ENCODE measurements around the gene GTF2H4.
"Not testable (repeated sequence)": the region's sequence is repeated elsewhere in the genome, so short reads cannot be mapped to it uniquely, and the experiment has no call there.

Gene GTF2H4

GRCh38 chr6:30907758-30908591 is at the start of gene GTF2H4:
Gene GTF2H4 (plus strand): TSS chr6:30908207.
- DNase-seq: peak; percentile 99

- DNase-seq: not testable (repeated sequence)
Observed at GRCh38 chr6:30859726-30860125, 48.3 kb upstream of the GTF2H4 start.

DNA sequence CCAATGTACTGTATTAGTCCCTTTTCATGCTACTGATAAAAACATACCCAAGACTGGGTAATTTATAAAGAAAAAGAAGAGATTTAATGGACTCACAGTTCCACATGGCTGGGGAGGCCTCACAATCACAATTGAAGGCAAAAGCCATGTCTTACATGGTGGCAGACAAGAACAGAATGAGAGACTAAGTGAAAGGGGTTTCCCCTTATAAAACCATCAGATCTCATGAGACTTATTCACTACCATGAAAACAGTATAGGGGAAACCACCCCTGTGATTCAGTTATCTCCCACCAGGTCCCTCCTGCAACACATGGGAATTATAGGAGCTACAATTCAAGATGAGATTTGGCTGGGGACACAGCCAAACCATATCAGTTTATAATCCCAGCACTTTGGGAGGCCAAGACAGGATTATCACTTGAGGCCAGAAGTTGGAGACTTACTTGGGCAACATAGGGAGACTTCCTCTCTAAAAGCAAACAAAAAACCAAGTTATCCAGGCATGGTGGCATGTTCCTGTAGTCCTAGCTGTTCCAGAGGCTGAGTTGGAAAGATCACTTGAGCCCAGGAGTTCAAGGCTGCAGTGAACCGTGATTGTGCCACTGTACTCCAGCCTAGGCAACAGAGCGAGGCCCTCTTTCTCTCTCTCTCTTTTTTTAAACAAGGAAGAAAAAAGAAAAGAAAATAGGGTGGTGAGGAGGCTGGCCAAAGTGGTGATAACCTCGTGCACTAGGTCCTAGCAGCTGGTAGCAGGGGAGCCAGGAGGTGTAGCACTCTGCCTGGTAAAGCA is 46.6 kb upstream of the GTF2H4 start:
- DNase-seq: no peak

- no peak for DNase-seq
Observed at GRCh38 chr6:30862156-30862875, 45.7 kb upstream of the GTF2H4 start.

DNA sequence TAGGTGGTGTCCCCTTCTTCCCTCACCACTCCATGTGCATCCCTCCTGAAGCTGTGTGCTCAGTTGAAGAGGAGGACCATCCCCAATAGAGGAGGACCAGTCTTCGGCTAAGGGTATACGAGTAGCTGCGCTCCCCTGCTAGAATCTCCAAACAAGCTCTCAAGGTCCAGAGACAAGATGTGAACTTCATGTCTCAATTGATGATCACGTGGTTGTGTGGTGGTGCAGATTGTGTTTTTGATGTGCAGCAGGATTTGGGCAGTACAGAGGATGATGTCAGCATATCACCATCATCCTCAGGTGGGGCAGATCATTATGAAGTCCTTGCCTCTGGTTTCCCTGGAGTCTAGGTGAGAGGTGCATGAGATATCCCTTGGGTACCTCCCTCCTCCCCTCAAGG is 43.7 kb upstream of the GTF2H4 start:
- no peak for DNase-seq

DNA sequence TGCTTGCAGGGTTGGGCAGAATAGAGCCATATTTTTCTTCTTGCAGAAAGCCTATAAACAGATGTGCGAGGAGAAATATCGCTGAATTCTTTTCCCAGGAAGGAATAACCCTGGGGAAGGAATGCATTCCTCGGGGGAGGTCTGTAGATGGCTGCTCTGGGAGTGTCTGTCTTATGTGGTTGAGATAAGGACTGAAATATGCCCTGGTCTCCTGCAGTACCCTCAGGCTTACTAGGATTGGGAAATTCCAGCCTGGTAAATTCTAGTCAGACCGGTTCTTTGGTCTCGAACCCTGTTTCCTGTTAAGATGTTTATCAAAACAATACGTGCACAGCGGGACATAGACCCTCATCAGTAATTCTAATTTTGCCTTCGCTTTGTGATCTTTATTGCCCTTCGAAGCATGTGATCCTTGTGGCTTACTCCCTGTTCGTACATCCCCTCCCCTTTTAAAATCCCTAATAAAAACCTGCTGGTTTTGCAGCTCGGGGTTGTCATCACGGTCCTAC is 38.7 kb upstream of the GTF2H4 start:
- not testable (repeated sequence) for DNase-seq

GRCh38 chr6:30870546-30870945 is 37.5 kb upstream of the GTF2H4 start:
- no peak for DNase-seq

DNA sequence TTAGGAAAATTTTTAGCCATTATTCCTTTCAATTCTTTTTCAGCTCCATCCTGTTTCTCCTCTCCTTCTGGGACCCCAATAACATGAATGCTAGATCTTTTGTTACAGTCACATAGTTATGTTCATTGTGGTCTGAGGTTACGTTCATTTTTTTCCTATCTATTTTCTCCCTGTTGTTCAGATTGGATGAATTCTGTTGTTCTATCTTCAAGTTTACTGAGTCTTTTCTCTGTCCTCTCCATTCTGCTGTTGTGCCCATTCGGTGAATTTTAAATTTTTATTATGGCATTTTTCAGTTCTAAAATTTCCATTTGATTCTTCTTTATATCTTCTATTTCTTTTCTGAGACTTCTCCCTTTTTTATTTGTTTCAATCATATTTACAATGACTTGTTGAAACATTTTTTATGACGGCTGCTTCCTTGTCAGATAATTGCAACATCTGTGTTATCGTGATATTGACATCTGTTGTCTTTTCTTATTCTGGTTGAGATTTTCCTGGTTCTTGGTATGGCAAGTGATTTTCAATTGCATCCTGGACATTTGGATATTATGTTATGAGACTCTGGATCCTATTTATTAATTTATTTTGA is 36.3 kb upstream of the GTF2H4 start:
- DNase-seq: no peak

DNA sequence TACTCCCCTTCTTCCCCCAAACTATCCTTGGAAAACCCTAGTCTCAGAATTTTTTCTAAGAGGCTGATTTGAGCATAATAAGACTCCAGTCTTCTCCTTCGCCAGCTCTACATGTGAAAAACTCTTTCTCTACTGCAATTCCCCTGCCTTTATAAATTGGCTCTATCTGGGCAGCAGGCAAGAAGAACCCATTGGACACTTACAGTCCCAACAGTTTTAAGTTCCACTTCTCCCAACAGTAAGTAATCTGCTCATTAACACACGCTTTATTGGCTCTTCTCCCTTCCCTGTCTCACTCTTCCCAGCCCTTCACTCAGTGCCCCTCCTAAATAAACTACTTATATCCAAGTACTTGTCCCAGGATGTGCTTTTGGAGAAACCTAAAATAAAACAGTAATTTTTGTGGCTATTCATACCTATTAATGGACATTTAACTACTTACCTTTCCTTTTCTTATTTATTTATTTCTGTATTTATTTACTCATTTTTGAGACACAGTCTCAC is 34.8 kb upstream of the GTF2H4 start:
- no peak for DNase-seq

DNA sequence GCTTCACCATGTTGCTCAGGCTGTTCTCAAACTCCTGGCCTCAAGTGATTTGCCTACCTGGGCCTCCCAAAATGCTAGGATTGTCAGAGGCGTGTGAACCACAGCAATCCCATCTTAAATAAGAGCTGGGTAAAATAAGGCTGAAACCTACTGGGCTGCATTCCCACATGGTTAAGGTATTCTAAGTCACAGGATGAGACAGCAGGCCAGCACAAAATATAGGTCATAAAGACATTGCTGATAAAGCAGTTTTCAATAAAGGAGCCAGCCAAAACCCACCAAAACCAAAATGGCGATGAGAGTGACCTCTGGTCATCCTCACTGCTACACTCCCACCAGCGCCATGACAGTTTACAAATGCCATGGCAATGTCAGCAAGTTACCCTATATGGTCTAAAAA is 34.2 kb upstream of the GTF2H4 start:
- not testable (repeated sequence) for DNase-seq

DNA sequence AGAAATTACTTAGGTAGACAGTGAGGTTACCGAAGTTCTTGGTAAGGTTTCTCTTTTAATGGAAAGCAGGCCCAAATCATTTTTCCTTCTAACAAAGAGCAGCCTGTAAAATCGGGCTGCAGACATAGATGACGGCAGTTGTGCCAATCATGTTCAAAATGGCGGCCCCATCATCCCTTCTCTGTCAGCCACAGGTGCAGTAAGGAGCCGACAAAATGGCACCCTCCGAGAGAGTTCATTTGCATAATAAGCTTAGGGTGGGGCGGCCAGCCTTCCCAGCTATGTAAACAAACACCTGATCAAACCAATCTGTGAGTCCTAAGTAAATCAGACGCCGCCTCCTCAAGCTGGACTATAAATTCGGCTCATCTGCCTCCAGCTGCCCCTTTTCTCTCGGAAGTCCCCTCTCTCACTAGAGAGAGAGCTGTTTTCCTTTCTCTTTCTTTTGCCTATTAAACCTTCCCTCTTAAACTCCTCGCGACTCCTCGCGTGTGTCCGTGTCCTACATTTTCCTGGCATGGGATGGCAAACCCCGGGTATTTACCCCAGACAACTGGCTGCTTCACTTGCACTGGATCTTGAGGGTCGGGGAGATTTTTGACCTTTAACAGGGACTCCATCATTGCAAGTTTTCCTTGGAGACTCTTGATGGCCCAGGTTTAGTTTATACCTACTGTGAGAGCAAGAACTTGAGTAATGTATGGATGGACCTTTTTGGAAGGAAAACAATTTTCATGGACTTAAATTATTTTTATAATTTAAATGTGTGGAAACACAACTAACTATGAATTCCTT is 32.6 kb upstream of the GTF2H4 start:
- DNase-seq: peak; percentile 56

DNA sequence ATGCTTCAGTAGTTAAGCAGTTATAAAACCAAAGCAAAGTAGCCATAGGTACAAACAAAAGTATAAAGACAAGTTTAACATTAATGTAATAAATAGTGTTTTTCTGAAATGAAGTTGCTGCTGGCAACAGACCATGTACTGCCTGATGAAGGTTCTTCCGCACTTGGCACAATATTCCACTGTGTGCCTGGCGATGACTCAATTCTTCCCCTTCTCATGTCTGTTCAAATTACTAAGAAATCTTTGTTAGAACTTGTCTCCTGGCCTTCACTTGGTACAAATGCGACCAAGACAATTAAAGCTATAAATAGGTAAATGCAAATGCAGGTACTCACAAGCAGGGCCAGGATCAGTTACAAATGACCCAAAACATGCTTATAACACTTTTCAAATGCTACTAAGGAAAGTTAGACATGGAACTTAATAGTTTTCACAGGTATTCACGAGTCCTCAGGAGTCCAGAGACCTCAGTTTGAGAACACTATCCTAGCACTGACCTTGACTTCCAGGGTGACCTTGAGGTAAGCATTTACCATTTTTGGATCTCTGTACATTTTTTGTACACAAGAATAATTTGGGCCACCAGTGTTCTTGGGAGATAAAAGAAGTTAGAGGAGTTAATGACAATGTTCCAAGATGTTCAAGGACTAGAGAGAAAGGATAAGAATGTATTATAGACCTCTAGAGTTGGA is 31.8 kb upstream of the GTF2H4 start:
- DNase-seq: no peak

- peak; percentile 83 for DNase-seq
Observed at GRCh38 chr6:30877419-30878262, 30.4 kb upstream of the GTF2H4 start.

- DNase-seq: no peak
Observed at GRCh38 chr6:30879684-30880427, 28.2 kb upstream of the GTF2H4 start.

- DNase-seq: no peak
Observed at GRCh38 chr6:30880698-30881252, 27.2 kb upstream of the GTF2H4 start.

DNA sequence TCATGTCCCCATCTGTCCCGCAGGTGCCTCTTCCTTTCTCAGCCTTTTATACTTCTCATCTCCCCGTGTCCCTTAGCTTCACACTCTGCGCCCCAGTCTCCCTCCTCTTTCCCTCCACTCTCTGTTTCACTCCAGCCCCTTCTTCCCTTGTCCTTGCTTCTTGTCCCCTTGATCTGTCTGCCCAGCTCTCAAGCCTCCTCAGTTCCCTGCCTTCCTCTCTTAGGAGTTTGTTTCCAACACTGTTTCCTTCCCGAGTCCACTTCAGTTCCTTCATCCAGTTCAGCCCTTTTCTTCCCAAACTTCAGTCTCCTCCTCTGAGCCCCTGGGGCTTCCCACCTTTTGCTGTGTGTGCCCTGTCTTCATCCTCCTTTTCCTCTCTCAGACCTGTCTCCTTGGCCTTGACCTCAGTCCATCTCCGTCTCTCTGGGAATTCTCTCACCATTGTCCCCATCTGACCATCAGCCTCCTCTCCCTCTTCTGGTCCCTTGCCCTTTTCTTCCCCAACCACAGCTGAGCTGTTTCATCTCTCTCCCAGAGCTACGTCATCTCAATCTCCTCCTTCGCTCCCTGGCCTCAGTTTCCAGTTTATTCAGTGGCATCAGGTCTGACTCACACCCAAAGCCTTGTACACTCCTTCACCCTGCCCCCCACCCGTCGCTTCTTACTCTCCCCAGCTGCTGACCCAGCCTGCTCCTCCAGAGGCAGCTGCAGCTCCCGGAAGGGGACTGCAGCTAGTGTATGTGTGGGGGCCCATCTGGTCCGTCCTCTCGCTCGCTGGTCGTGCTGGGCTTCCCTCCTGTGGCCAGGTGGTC is 26.4 kb upstream of the GTF2H4 start:
- no peak for DNase-seq

DNA sequence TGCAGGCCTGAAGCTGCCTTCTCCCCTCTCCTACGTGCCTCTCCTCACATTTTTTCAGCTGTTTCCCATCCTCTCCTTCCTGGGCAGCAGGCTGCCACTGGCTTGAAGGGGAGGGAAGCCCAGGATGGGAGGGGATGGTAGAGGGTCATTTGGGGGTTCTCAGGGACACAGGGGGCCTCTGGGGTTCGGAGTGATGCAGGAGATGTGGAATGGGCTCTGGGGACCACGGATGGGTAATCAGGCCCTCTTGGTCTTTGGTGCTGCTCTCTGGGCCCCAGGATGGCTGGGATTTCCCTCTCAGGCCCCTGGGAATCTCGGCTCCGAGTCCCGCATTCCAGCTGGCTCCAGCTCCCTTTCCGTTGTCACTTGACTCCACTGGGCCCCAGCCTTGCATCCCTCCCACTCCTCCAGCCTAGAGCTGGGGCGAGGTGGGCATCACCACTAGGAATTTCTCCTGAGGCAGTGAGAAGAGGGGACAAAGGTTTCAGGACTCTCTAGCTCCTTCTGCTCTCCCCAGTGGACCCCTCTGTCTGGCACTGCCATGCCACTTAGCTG is 25.7 kb upstream of the GTF2H4 start:
- DNase-seq: no peak
